ENCODE results near the gene APLF.

- TF ChIP-seq POLR2A (IDR thresholded peaks at IDR 0.05; ENCODE audit: low read length), result no peak
- TF ChIP-seq GATA1 (IDR thresholded peaks at IDR 0.05; ENCODE audit: low read depth, low read length), result no peak
Observed at GRCh38 chr2:68562934-68563333, 95.5 kb downstream of the APLF start.

Data from erythroblast (primary cell).